SH-SY5Y (cell line): ENCODE data around the gene SLC10A6.

Source experiments
- GATA2 ChIP-seq: IDR thresholded peaks from 2 replicates; pipeline ENCODE4 v1.6.1; 2011; ENCODE audit warnings: mild to moderate bottlenecking, low read depth, low read length
- GATA3 ChIP-seq: IDR thresholded peaks from 2 replicates; pipeline ENCODE4 v1.6.1; 2011; ENCODE audit warnings: low read depth, mild to moderate bottlenecking, low read length, moderate library complexity

SLC10A6 gene

GRCh38 chr4:86870442-86871069 lies 21.4 kb upstream of the SLC10A6 start:
- no peak for TF ChIP-seq GATA2
- no peak for TF ChIP-seq GATA3

- no peak for TF ChIP-seq GATA3
- no peak for TF ChIP-seq GATA2
Measured at GRCh38 chr4:86857341-86858052, 8.3 kb upstream of the SLC10A6 start.

GRCh38 chr4:86856896-86857295 lies 7.7 kb upstream of the SLC10A6 start:
- TF ChIP-seq GATA2 (no peak), GATA3 (no peak)

- TF ChIP-seq GATA2 (no peak), GATA3 (no peak)
Measured at GRCh38 chr4:86855572-86855971, 6.4 kb upstream of the SLC10A6 start.

GRCh38 chr4:86853209-86853608 lies 4.0 kb upstream of the SLC10A6 start:
- TF ChIP-seq GATA2: no peak
- TF ChIP-seq GATA3: no peak

- TF ChIP-seq GATA3 (no peak), GATA2 (no peak)
Measured at GRCh38 chr4:86848136-86848535, 1.0 kb downstream of the SLC10A6 start.

GRCh38 chr4:86847571-86847970 lies 1.6 kb downstream of the SLC10A6 start:
- TF ChIP-seq GATA3 (no peak), GATA2 (no peak)

GRCh38 chr4:86846921-86847320 lies 2.3 kb downstream of the SLC10A6 start:
- no peak for TF ChIP-seq GATA2
- no peak for TF ChIP-seq GATA3

GRCh38 chr4:86845593-86845992 lies 3.6 kb downstream of the SLC10A6 start:
- TF ChIP-seq GATA3 (no peak), GATA2 (no peak)

- TF ChIP-seq GATA3 (no peak), GATA2 (no peak)
Measured at GRCh38 chr4:86841309-86841708, 7.9 kb downstream of the SLC10A6 start.

GRCh38 chr4:86840858-86841257 lies 8.3 kb downstream of the SLC10A6 start:
- no peak for TF ChIP-seq GATA2
- TF ChIP-seq GATA3: no peak

- TF ChIP-seq GATA2 (no peak), GATA3 (no peak)
Measured at GRCh38 chr4:86837691-86838503, 11.3 kb downstream of the SLC10A6 start.

- no peak for TF ChIP-seq GATA3
- TF ChIP-seq GATA2: no peak
Measured at GRCh38 chr4:86835677-86836076, 13.5 kb downstream of the SLC10A6 start.

GRCh38 chr4:86834901-86835300 lies 14.3 kb downstream of the SLC10A6 start:
- TF ChIP-seq GATA2 (no peak), GATA3 (no peak)
